ENCODE data around the gene TOP2A. TPM values are rescaled to one million over a fixed set of nuclear protein-coding genes. Genes with fewer than 3 reads are reported as not detected.

Gene TOP2A, protein sequence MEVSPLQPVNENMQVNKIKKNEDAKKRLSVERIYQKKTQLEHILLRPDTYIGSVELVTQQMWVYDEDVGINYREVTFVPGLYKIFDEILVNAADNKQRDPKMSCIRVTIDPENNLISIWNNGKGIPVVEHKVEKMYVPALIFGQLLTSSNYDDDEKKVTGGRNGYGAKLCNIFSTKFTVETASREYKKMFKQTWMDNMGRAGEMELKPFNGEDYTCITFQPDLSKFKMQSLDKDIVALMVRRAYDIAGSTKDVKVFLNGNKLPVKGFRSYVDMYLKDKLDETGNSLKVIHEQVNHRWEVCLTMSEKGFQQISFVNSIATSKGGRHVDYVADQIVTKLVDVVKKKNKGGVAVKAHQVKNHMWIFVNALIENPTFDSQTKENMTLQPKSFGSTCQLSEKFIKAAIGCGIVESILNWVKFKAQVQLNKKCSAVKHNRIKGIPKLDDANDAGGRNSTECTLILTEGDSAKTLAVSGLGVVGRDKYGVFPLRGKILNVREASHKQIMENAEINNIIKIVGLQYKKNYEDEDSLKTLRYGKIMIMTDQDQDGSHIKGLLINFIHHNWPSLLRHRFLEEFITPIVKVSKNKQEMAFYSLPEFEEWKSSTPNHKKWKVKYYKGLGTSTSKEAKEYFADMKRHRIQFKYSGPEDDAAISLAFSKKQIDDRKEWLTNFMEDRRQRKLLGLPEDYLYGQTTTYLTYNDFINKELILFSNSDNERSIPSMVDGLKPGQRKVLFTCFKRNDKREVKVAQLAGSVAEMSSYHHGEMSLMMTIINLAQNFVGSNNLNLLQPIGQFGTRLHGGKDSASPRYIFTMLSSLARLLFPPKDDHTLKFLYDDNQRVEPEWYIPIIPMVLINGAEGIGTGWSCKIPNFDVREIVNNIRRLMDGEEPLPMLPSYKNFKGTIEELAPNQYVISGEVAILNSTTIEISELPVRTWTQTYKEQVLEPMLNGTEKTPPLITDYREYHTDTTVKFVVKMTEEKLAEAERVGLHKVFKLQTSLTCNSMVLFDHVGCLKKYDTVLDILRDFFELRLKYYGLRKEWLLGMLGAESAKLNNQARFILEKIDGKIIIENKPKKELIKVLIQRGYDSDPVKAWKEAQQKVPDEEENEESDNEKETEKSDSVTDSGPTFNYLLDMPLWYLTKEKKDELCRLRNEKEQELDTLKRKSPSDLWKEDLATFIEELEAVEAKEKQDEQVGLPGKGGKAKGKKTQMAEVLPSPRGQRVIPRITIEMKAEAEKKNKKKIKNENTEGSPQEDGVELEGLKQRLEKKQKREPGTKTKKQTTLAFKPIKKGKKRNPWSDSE (N-terminal part only)
- total RNA-seq (2021) (156 and 235 TPM in 2 replicates), Bru-seq, nascent RNA (percentile 96 among the genes with signal in this experiment), BruChase-seq, experiment 1, labeled RNA remaining after a 2-hour chase (percentile 96 among the genes with signal in this experiment), BruChase-seq, experiment 2, labeled RNA remaining after a 6-hour chase (percentile 98 among the genes with signal in this experiment)
- long read RNA-seq, full-length matches to known transcripts, result 95 of 167 reads
- long read RNA-seq, partial matches to known transcripts, result 48 of 167 reads
- long read RNA-seq, other reads (novel, unspliced or antisense), result 24 of 167 reads

DNA sequence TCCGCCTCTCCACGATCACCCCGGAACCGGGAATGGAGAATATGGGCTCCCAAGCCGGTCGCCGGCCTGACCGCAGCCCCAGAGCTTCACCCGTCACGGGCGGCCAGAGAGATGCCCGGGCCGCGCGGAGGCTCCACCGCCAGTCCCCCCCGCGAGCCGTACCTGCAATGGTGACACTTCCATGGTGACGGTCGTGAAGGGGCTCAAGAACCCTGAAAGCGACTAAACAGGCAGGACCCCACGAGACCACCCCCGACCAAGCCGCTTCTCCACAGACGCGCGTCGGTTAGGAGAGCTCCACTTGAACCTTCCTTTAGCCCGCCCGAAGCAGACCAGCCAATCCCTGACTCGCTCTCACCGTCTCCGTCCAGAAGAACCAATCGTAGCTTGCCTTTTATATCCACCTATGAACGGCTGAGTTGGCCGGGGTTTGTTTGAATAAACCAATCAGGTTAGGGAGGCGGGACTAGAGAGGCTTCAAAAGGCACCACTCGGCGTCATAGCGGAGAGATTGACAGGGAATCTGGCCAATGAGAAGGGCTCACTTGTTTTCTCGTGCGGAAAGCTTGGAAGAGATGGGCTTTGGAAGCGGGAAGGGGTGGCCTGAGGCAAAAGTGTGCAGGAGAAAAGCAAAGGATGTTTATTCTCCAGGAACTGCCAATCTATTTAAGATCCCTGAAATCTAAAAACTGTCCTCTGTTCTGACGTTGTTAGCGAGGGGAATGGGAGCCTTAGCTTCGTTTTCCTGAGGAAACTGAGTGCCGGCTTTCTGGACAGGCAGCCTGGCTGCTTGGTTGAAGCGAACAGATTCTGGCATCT is at the start of gene TOP2A:
TSS of gene TOP2A (minus strand) at position 288 of the 819 bp plus-strand sequence. CDS start at position 183, 105 bp downstream.
- intact Hi-C loops (cut with micrococcal nuclease; ENCODE audit: unreplicated experiment), result loop anchor here (5.0 kb wide), 1 partner anchor 106 kb away; no protein-coding TSS in a partner anchor
- BruUV-seq (replicated peaks), result TSS peak; percentile 53
- DNase-seq, result peak; percentile 96 to 98
- peaks cover 41% of the 10 kb centered on the region for H3K79me2 ChIP-seq (ENCODE audit: low read depth)
- no peak for TF ChIP-seq EZH2 (IDR thresholded peaks at IDR 0.05; ENCODE audit: low read depth)
- TF ChIP-seq, protein P1, sequence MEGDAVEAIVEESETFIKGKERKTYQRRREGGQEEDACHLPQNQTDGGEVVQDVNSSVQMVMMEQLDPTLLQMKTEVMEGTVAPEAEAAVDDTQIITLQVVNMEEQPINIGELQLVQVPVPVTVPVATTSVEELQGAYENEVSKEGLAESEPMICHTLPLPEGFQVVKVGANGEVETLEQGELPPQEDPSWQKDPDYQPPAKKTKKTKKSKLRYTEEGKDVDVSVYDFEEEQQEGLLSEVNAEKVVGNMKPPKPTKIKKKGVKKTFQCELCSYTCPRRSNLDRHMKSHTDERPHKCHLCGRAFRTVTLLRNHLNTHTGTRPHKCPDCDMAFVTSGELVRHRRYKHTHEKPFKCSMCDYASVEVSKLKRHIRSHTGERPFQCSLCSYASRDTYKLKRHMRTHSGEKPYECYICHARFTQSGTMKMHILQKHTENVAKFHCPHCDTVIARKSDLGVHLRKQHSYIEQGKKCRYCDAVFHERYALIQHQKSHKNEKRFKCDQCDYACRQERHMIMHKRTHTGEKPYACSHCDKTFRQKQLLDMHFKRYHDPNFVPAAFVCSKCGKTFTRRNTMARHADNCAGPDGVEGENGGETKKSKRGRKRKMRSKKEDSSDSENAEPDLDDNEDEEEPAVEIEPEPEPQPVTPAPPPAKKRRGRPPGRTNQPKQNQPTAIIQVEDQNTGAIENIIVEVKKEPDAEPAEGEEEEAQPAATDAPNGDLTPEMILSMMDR (conservative IDR thresholded peaks at IDR 0.05), result no peak
- H3K9me2 ChIP-seq (ENCODE audit: insufficient read depth), result no peaks in the 10 kb centered on the region
- no peaks in the 10 kb centered on the region for H3K27me3 ChIP-seq (ENCODE audit: insufficient read depth, low read depth)
- no peaks in the 10 kb centered on the region for H4K20me1 ChIP-seq (ENCODE audit: insufficient read depth)
- H3K4me2 ChIP-seq, result peak within 1 kb of the TSS; percentile 82
- POLR2A ChIA-PET (ENCODE audit: unreplicated experiment), result interaction anchor here (0.5 to 0.9 kb wide), 7 partner anchors 14 to 1317 kb away, joined by 3 to 10 read pairs (median 5); partner anchors contain the start of gene EIF1
- H3F3A ChIP-seq (ENCODE audit: insufficient read depth, low read depth), result peaks cover 23% of the 10 kb centered on the region
- H3K27ac ChIP-seq, result no peak within 1 kb of the TSS
- H3K4me3 ChIP-seq, result peak within 1 kb of the TSS; percentile 93
- CTCF ChIA-PET, result interaction anchor here (0.5 to 1.2 kb wide), 9 partner anchors 18 to 1367 kb away, joined by 3 to 7 read pairs (median 3); no protein-coding TSS in a partner anchor
- peaks cover 13% of the 10 kb centered on the region; the same call in 1 of the 2 replicates for H3K36me3 ChIP-seq (ENCODE audit: low read depth)
- peaks cover 33% of the 10 kb centered on the region for H3K4me1 ChIP-seq (replicated peaks; ENCODE audit: insufficient read depth)
- no peaks in the 10 kb centered on the region for H3K9me3 ChIP-seq (ENCODE audit: insufficient read depth, low read depth)
- H2AFZ ChIP-seq, result peak within 1 kb of the TSS; percentile 93

DNA sequence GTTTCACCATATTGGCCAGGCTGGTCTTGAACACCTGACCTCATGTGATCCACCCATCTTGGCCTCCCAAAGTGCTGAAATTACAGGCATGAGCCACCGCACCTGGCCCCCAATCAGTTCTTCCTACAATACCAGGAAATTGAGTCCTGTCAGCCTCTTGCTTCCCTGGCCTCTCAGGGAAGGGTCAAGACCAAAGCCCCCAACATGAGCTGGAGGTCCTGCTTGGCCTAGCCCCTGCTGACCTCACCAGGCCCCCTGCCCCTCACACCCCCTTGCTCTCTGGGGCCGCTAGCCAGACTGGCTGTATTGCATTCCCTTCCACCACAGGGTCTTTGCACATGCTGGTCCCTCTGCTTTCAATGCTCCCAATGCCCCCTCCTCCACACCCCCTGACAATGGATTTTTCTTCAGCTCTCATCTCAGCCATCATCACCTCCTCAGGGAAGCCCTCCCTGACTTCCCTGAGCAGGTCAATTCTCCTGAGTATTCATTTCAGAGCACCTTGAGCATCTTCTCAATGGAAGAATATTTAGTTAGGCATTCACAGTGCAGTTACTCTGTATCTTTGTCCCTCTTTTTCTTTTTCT is 49.7 kb upstream of the TOP2A start:
- Histone ChIP-seq H3F3A (ENCODE audit: insufficient read depth, low read depth) (0 out of 2 replicates have a peak, but pooled peaks cover 6% of the 10 kb centered on the region), H3K27ac (no peak overlapping the region), H3K4me3 (no peak overlapping the region)

More for the DNA sequence above, 49.7 kb upstream of the TOP2A start:
- TF ChIP-seq, protein P1 (conservative IDR thresholded peaks at IDR 0.05), result no peak
- no peak for TF ChIP-seq EZH2 (IDR thresholded peaks at IDR 0.05; ENCODE audit: low read depth)
- CTCF ChIA-PET, result interaction anchor here (0.6 kb wide), 1 partner anchor 320 kb away, joined by 3 read pairs; no protein-coding TSS in a partner anchor
- Histone ChIP-seq H3K4me1 (replicated peaks; ENCODE audit: insufficient read depth) (no peaks in the 10 kb centered on the region), H3K4me2 (no peak overlapping the region), H3K79me2 (ENCODE audit: low read depth) (no peaks in the 10 kb centered on the region), H3K9me2 (ENCODE audit: insufficient read depth) (no peaks in the 10 kb centered on the region), H2AFZ (no peak overlapping the region), H3K36me3 (ENCODE audit: low read depth) (no peaks in the 10 kb centered on the region), H3K27me3 (ENCODE audit: insufficient read depth, low read depth) (no peaks in the 10 kb centered on the region), H3K9me3 (ENCODE audit: insufficient read depth, low read depth) (no peaks in the 10 kb centered on the region), H4K20me1 (ENCODE audit: insufficient read depth) (no peaks in the 10 kb centered on the region)
- POLR2A ChIA-PET (ENCODE audit: unreplicated experiment), result no interaction called here
- intact Hi-C loops (cut with micrococcal nuclease; ENCODE audit: unreplicated experiment), result no loop called here
- BruUV-seq (replicated peaks), result no TSS peak
- no peak for DNase-seq
